G401.6 (cell line): ENCODE results near the gene HIBADH.
A peak's percentile ranks its signal among the peaks of the same experiment; 100 is the strongest.

Experiments used
- FAIRE-seq: peaks from 2 replicates; lab custom pipeline; 2012; peaks lifted over from hg19 to GRCh38; lab: Jason Lieb, UNC

The HIBADH gene

DNA sequence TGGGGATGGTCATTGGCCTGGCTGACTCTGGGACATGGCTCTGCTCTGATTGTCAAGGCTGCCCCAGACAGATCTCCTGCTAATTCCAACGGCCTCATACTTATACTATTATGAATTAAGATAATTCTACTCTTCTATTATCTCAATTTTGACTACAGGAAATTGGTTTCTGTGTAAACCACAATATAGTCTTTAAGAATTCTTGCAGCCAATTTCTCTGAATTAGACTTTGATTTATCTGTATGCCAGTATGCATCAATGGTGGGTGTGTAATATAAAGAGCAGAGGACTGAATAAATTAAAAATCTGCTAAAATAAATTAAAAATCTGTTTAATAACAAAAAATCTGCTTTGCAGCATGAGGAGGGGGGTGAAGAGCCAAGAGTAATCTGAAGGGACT is 27.0 kb downstream of the HIBADH start:
- FAIRE-seq: peak; percentile 57

- no peak for FAIRE-seq
These were observed 27.8 kb downstream of the HIBADH start for GRCh38 chr7:27634671-27635493.

GRCh38 chr7:27633062-27633461 is 29.6 kb downstream of the HIBADH start:
- no peak for FAIRE-seq

- FAIRE-seq: no peak
These were observed 31.3 kb downstream of the HIBADH start for GRCh38 chr7:27631391-27631790.

- FAIRE-seq: no peak
These were observed 35.5 kb downstream of the HIBADH start for GRCh38 chr7:27627146-27627545.

- peak; percentile 94 for FAIRE-seq
These were observed 43.2 kb downstream of the HIBADH start for GRCh38 chr7:27619492-27619891.

DNA sequence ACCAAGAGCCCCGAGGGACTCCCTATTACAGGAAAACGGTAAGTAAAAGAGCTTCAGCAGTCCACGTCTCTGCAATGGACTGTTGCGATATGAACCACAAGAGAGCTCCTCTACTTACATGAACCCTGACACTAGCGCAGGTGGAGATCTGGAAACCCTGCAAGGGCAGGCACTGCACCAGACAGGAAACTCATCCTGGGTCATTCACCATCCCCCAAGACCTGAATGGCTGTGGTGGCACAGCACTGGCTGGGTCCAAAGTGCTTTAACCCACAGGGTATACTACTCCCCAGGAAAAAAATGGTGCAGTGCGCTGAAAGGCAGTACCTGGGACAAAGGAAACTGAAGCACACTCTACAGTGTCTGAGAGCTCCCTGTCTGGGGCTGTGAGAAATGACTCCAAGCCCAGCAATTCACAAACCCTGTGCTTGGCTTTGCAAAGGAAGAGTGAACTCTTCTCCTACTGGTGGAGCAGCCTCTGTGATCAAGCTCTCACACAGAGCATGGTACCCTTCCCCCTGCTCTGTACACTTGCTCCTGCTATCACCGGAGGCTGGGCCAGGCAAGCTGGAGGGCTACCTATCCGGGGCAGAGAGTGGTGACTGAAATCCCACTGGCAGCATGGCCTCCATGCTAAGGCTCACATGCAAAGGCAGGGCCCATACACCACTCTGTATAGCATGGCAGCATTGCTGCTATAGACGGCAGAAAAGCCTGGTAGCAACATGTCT is 44.9 kb downstream of the HIBADH start:
- no peak for FAIRE-seq

GRCh38 chr7:27616914-27617548 is 45.7 kb downstream of the HIBADH start:
- peak; percentile 6 for FAIRE-seq

DNA sequence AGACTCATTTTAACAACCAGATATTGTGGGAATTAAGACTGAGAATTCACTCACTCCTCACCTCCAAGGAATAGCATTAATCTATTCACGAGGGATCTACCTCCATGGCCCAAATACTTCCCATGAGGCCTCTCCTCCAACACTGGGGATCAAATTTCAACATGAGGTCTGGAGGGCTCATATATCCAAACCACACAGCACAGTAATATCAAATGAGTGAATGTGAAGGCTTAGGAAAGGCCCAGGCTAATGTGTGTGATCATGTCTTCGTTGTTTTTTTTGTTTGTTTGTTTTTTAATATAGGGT is 46.5 kb downstream of the HIBADH start:
- FAIRE-seq: no peak

DNA sequence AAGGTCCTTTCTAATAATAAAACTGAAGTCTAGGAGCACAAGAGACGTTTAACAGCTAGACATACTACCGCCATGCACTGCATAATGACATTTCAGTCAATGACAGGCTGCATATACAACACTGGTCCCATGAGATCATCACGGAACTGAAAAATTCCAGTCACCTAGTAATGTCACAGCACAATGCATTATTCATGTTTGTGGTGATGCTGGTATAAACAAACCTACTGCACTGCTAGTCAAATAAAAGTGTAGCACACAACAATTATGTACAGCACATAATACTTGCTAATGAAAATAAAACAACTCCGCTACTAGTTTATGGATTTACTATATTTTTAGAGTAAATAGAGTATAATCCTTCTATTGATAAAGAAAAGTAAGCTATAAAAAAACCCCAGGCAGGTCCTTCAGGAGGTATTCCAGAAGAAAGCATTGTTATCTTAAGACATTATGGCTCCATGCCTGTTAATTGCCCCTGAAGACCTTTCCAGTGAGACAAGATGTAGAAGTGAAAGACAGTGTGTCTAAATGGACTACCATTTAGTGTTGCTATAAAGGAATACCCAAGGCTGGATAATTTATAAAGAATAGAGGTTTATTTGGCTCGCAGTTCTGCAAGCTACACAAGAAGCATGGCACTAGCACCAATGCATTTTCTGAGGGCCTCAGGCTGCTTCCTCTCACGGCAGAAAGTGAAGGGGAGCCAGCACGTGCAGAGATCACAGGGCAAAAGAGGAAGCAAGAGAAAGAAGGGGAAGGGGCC is 47.1 kb downstream of the HIBADH start:
- FAIRE-seq: no peak

DNA sequence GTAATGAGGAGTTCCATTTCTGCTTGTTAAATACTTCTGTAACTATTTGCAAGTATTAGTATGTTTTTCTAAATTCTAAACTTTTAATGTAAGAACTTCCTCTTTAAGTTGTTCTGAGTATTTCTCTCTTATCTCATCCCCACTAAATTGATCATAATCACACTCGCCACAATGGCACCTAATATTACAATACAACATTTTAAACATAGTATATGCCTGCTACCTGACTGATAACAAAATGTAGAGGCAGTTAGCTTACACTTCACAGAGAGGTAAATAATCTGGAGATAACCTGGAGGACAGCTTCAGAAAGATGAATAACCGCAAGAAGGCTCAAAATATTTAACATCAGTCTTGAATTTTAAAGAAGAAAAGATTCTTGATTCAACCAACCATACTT is 48.6 kb downstream of the HIBADH start:
- peak; percentile 13 for FAIRE-seq

DNA sequence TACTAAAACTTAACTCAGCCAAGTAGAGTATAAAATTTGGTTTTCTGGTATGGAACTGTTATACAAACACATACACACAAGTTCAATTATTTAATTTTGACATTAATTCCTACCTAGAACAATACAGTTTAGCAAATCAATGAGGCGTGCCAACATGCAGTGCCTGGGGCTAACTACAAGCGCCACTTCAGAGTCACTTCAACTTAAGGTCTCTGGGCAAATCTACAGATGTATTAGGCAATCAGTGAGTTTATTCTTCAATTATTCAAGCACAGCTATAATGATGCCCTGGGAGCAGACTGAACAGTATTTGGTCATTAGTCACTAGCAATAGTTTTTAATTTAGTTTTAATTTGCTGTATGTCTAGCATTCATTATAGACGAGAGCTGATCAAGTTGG is 51.6 kb downstream of the HIBADH start:
- FAIRE-seq: no peak

DNA sequence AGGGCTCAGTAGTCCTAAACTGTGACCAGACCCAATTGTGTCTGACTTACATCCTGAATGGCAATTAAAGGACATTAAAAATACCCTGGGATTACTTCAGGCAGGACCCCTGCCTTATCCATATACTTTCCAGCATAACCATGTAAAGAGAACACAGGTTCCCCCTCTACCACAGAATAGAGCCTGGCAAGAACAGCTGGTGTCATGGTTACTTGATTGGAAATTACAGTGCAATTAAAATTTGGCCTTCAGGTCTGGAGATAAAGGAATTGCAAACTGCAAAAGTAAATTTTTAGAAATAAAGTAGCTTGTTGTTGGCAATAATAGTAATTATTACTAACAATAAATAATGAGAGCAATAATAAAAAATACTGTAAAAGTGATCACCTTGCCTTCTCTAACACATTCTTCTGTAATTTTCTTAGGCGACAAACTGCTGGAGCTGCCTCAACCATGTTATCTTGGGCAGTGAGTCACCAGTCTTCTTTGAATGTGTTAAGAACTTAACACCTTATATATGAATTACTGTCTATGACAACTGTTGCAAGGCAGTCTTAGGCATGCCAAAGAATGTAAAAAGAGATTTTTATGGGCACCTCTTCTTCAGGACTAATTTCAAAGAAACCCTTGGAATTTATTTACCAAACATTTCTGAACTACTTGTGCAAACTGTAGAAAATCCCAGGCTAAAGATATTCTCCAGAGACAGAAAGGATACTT is 53.7 kb downstream of the HIBADH start:
- FAIRE-seq: peak; percentile 45

DNA sequence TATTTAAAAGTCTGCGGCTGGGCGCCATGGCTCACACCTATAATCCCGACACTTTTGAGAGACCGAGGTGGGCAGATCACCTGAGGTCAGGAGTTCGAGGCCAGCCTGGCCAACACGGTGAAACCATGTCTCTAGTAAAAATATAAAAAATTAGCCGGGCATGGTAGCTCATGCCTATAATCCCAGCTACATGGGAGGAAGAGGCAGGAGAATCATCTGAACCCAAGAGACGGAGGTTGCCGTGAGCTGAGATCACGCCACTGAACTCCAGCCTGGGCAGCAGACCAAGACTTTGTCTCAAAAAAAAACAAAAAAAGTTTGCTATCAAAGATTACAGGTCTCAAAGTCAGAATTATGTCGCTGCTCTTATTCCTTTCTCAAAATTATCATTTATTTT is 55.5 kb downstream of the HIBADH start:
- FAIRE-seq: no peak

- peak; percentile 30 for FAIRE-seq
These were observed 56.1 kb downstream of the HIBADH start for GRCh38 chr7:27606270-27607209.

DNA sequence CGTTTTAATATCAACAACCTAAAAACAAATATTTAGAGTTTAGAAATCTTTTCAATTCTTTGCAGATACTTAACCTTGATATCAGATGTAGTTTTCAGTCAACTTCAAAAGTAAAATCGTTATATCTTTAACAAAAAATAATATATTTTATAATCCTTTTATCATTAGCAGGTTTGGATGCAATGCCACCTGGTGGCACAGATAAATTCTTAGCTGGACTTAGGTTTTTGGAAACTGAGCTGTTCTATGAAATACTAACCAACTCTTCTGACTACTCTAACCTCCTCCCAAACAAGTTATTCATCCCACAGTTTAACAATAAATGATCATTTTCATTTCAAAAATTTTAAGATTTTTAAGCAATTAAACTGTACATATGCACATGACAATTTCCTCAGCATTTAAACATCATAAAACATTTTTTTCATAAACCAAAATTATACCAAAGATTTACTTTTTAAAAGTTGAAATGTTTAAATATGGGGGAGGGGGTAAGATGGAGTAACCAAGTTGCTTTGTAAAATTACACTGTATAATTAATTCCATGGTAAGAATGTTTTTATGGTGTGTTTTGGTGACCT is 56.9 kb downstream of the HIBADH start:
- peak; percentile 97 for FAIRE-seq

DNA sequence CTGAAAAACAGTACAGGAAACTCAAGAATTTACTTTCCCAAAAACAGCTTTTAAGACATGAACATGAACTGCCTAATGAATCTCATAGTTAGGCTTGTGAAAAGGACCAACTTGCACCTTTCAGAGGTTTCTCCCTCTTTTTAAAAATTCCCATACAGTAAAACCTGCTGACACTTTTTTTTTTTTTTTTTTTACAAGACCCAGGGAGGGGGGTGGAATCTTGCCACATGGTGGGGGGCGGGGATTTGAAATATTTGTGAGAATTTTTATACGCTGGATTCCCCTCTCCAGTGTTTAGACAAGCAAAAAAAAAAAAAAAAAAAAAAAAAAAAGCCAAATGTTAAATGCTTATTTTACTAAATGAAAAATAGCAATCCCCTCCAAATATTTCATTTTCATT is 57.4 kb downstream of the HIBADH start:
- no peak for FAIRE-seq

- FAIRE-seq: no peak
These were observed 58.9 kb downstream of the HIBADH start for GRCh38 chr7:27603813-27604212.

GRCh38 chr7:27602766-27603165 is 59.9 kb downstream of the HIBADH start:
- FAIRE-seq: no peak

DNA sequence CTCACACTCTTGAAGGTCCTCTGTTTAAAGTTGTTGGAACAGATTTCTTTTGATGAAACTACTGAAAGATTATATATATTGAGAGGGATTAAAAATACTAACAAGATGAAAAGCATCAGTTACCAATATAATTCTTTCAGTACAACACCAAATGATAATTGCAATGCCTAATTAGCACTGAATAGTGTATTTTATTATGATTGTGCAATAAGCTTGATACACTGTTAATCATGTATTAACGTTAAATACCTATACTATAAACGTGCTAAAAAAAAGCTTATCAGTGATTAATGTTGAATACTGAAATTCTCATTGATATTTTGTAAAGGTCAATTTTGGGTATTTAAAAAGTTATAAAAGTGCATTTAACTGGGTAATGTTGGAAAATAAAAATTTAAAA is 61.5 kb downstream of the HIBADH start:
- FAIRE-seq: peak; percentile 76
